Fibroblast of lung (primary cell): ENCODE data around the gene ATP6V0D1. TPM values are rescaled to one million over a fixed set of nuclear protein-coding genes. Genes with fewer than 3 reads are reported as not detected.

Experiments
- DNase-seq, 2 donors: peaks; one replicate each; pipeline versions ENCODE4 v3.0.0 to v3.0.0-alpha.2; 2010; ENCODE audit warnings: low read depth in 2 of 2
- H2AFZ ChIP-seq: 2 replicates; pipeline ENCODE4 v1.5.1; 2012; ENCODE audit warnings: low read length, control low read depth, inconsistent platforms
- H3K27ac ChIP-seq: 2 replicates; pipeline ENCODE4 v1.5.1; 2011; ENCODE audit warnings: low read length, control low read depth; ENCODE audit not compliant: insufficient read depth
- H3K27me3 ChIP-seq: 2 replicates; pipeline ENCODE4 v1.5.1; 2011; ENCODE audit warnings: mild to moderate bottlenecking, low read length; ENCODE audit not compliant: control insufficient read depth, insufficient read depth
- H3K36me3 ChIP-seq: 2 replicates; pipeline ENCODE4 v1.5.1; 2011; ENCODE audit warnings: low read length; ENCODE audit not compliant: control insufficient read depth, insufficient read depth
- H3K4me1 ChIP-seq: 2 replicates; pipeline ENCODE4 v1.5.1; 2011; ENCODE audit warnings: low read length; ENCODE audit not compliant: control insufficient read depth, insufficient read depth; ENCODE audit errors: extremely low read depth
- H3K4me2 ChIP-seq: 2 replicates; pipeline ENCODE4 v1.5.1; 2011; ENCODE audit warnings: low read length, control low read depth; ENCODE audit not compliant: insufficient read depth; ENCODE audit errors: extremely low read depth
- H3K4me3 ChIP-seq, 4 experiments: fragments of 200-600 bp in 1 of 4; sonication (generic) in 1 of 4; replicated peaks in 1 of 4; 2 replicates each; pipeline ENCODE4 v1.5.1; 2011 to 2016; ENCODE audit warnings: low read length in 4 of 4, low read depth in 3 of 4, mild to moderate bottlenecking in 3 of 4, control low read depth in 2 of 4, inconsistent platforms in 1 of 4, mixed read lengths in 1 of 4; ENCODE audit not compliant: insufficient read depth in 1 of 4; ENCODE audit errors: control extremely low read depth in 1 of 4
- H3K79me2 ChIP-seq: 2 replicates; pipeline ENCODE4 v1.5.1; 2012; ENCODE audit warnings: mild to moderate bottlenecking, low read length, inconsistent platforms; ENCODE audit not compliant: control insufficient read depth, insufficient read depth
- H3K9ac ChIP-seq: 2 replicates; pipeline ENCODE4 v1.5.1; 2011; ENCODE audit warnings: mild to moderate bottlenecking, low read length, control low read depth; ENCODE audit not compliant: insufficient read depth
- H3K9me3 ChIP-seq: 2 replicates; pipeline ENCODE4 v1.5.1; 2012; ENCODE audit warnings: low read depth, low read length; ENCODE audit not compliant: control insufficient read depth, insufficient read depth
- H4K20me1 ChIP-seq: 2 replicates; pipeline ENCODE4 v1.5.1; 2011; ENCODE audit warnings: low read length; ENCODE audit not compliant: control insufficient read depth, insufficient read depth; ENCODE audit errors: extremely low read depth
- CTCF ChIP-seq, 2 donors: IDR thresholded peaks in 1 of 2; conservative IDR thresholded peaks in 1 of 2; 1 replicate in 1 of 2; 2 replicates in 1 of 2; pipeline ENCODE4 v1.5.1; 2011 to 2012; ENCODE audit warnings: low read length in 2 of 2, control low read depth in 1 of 2, inconsistent platforms in 1 of 2, low read depth in 1 of 2, mild to moderate bottlenecking in 1 of 2
- EZH2 ChIP-seq: IDR thresholded peaks from 2 replicates; pipeline ENCODE4 v1.5.1; 2012; ENCODE audit warnings: low read length, control low read depth, mild to moderate bottlenecking; ENCODE audit errors: missing control alignments
- polyA plus RNA-seq, 2 donors: library from polyadenylated mRNA; depleted of rRNA in 1 of 2; stranded (reverse) in 1 of 2; unstranded in 1 of 2; fragments of >200 nt; gene quantifications; 2 replicates each; pipeline ENCODE4 v1.2.1, GENCODE V29; 2011 to 2012; ENCODE audit warnings: missing spikeins in 1 of 2
- total RNA-seq: library from RNA; depleted of rRNA; stranded (reverse); fragments of >200 nt; gene quantifications from 2 replicates; pipeline ENCODE4 v1.2.1, GENCODE V29; 2014

ATP6V0D1 gene
- total and polyA plus RNA-seq, 2 donors (not counting 1 experiment from before 2014, with no cell fraction given) = 91.2 to 183 TPM

- Histone ChIP-seq H3K36me3 (no peaks in the 10 kb centered on the region), H3K27me3 (peaks cover 2% of the 10 kb centered on the region), H2AFZ (no peak overlapping the region), H3K4me3 (no peak overlapping the region), H4K20me1 (no peaks in the 10 kb centered on the region), H3K9me3 (no peaks in the 10 kb centered on the region), H3K27ac (peak overlapping the region; percentile 30), H3K9ac (peak overlapping the region; percentile 7), H3K4me1 (peaks cover 19% of the 10 kb centered on the region), H3K79me2 (no peaks in the 10 kb centered on the region), H3K4me2 (no peak overlapping the region)
- TF ChIP-seq CTCF (conservative IDR thresholded peaks at IDR 0.05 in 1 of 2, IDR thresholded peaks at IDR 0.05 in 1 of 2; ENCODE audit: low read depth in 1 of 2, low read length in 2 of 2) (no peak), EZH2 (no peak)
- no peak for DNase-seq
Measured at GRCh38 chr16:67397036-67397801, 83.7 kb downstream of the ATP6V0D1 start.

GRCh38 chr16:67396159-67397035 is 84.6 kb downstream of the ATP6V0D1 start:
- Histone ChIP-seq H3K79me2 (no peaks in the 10 kb centered on the region), H3K27ac (peak overlapping the region; percentile 30), H3K4me2 (no peak overlapping the region), H3K9ac (no peak overlapping the region), H3K4me3 (no peak overlapping the region), H3K27me3 (peaks cover 2% of the 10 kb centered on the region), H2AFZ (no peak overlapping the region), H3K9me3 (no peaks in the 10 kb centered on the region), H3K36me3 (no peaks in the 10 kb centered on the region), H4K20me1 (no peaks in the 10 kb centered on the region), H3K4me1 (peaks cover 19% of the 10 kb centered on the region)
- peak; percentile 70 to 79 for DNase-seq
- TF ChIP-seq CTCF (conservative IDR thresholded peaks at IDR 0.05 in 1 of 2, IDR thresholded peaks at IDR 0.05 in 1 of 2; ENCODE audit: low read depth in 1 of 2, low read length in 2 of 2) (no peak), EZH2 (no peak)

GRCh38 chr16:67395458-67396158 is 85.3 kb downstream of the ATP6V0D1 start:
- Histone ChIP-seq H3K4me1 (peaks cover 19% of the 10 kb centered on the region), H3K4me3 (no peak overlapping the region), H3K9ac (no peak overlapping the region), H3K4me2 (no peak overlapping the region), H4K20me1 (no peaks in the 10 kb centered on the region), H2AFZ (no peak overlapping the region), H3K79me2 (no peaks in the 10 kb centered on the region), H3K27me3 (peaks cover 2% of the 10 kb centered on the region), H3K36me3 (no peaks in the 10 kb centered on the region), H3K27ac (peak overlapping the region; percentile 13), H3K9me3 (no peaks in the 10 kb centered on the region)
- no peak for DNase-seq
- TF ChIP-seq EZH2 (no peak), CTCF (conservative IDR thresholded peaks at IDR 0.05 in 1 of 2, IDR thresholded peaks at IDR 0.05 in 1 of 2; ENCODE audit: low read depth in 1 of 2, low read length in 2 of 2) (no peak)
